GM19351 (cell line): ENCODE data around the gene CRB1.
"Not testable (repeated sequence)": the region's sequence is repeated elsewhere in the genome, so short reads cannot be mapped to it uniquely, and the experiment has no call there.

Experiments
- ATAC-seq: cut with Tn5 transposase; IDR thresholded peaks from one replicate; pipeline ENCODE4 v1.9.1; 2021; ENCODE audit warnings: mild to moderate bottlenecking, moderate library complexity; ENCODE audit not compliant: unreplicated experiment

Gene CRB1

GRCh38 chr1:197451381-197451780 lies 183.3 kb downstream of the CRB1 start:
- ATAC-seq = no peak

GRCh38 chr1:197453376-197454058 lies 185.5 kb downstream of the CRB1 start:
- ATAC-seq = no peak

GRCh38 chr1:197462539-197462938 lies 194.5 kb downstream of the CRB1 start:
- ATAC-seq = no peak

DNA sequence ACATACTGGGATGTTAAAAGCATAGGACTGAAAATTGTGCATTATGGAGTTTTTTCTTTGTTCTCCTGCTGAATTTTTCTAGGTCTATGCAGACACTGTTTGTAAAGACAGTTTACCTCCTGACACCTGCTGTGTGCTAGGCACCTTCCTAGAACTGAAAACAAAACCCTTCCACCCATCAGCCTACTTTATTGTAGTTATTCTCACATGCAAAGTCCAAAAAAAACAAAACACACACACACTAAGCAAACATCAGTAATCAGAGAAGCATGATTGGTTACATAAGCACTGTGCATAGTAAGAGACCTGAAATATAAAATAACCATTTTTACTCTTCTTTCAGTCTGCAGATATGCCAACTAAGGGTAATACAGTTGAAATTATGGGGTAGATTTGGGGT lies 195.1 kb downstream of the CRB1 start:
- no peak for ATAC-seq

DNA sequence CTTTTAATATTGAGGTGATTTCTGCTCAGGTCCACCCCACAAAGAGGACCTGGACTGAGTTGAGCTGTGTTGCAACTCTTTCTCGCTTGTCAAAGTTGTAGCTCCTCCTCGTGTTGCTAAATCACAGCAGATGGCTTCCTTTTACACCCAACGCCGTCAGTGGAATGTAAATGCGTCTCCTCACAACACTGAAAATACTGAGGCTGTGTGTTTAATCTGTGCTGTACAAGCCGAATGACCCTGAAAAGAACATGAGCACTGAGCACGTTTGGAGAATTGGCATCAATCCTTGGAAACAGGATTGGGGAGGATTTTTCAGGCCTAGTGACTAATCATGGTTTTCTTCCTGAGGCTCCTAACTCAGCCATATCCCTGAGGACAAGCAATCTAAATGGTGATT lies 196.0 kb downstream of the CRB1 start:
- ATAC-seq = no peak

DNA sequence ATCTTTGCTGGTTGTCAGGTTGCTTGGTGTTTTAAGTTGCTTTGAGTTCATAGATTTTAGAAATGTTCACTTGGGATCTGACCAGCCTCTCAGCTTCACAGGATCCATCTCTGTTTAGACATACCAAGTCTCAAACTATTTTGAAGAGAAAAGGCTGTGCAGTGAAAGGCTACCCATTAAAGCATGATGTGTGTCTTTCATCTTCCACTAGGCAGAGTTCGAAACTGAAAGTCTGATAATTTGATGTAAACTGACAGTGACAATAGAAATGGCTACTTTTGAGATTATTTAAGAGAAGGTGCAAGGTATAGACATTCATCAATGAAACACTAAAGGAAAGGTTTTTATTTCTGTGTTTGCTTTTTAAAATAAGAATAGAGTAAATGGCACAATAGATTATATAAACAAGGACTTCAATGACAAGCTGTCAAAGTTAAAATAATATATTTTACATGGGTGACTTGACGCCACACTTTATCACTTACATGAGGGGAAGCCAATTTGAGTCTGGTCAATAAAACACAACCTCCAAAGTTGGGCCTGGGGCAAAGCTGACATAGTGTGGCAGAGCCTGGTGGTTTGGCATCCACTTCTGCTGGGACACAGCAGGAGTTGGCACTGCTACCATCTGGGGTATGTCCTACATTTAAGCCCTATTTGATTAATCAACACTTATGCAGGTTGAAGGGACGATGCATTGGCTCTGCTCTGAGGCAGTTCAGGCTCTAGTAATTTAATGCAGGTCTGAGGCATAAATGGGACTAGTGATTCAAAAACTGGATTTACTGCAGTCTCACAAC lies 197.7 kb downstream of the CRB1 start:
- no peak for ATAC-seq

GRCh38 chr1:197466813-197467212 lies 198.8 kb downstream of the CRB1 start:
- no peak for ATAC-seq

DNA sequence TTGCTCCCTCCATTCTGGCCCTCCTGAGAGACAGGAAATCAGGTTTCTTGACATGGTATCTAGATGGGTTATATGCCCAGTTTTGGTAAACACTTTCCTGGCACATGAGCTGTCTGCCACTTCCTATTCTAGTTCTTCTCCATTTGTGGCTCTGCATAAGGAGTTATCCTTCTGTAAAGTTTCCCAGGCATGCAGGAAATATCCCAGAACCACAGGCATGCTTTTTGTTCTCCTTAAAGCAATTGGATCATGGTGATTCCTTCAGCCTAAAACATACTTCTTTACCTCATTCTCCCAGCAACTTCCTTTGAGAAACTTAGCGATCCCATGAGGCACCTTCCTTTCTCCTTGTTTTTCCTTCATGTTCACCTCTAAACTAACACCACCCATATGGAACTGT lies 199.8 kb downstream of the CRB1 start:
- ATAC-seq = no peak

DNA sequence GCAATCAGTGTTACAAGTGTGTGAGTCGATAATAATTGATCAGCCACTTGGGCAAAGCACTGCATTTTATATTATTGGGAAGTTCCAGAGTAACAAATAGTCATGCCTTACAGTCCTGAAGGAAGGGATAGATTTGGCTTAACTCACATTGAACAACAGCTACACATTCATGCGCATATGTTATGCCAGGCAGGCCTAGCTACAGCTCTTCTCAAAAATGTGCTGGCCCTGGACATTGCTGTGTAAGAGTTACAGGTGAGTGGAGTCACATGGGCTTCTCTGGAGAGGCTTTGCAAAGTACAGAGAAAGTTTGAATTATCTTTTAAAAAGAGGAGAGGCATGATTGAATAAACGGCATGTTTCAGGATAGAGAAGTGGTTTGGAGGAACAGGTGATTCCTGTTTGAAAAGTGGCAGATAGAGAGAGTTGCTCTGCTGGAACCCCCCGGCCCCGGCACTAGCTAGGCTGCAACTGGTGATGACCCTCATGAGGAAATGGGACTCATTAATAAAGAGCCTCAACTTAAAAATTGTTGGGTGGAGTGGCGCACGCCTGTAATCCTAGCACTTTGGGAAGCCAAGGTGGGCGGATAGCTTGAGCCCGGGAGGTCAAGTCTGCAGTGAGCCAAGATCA lies 200.6 kb downstream of the CRB1 start:
- no peak for ATAC-seq

DNA sequence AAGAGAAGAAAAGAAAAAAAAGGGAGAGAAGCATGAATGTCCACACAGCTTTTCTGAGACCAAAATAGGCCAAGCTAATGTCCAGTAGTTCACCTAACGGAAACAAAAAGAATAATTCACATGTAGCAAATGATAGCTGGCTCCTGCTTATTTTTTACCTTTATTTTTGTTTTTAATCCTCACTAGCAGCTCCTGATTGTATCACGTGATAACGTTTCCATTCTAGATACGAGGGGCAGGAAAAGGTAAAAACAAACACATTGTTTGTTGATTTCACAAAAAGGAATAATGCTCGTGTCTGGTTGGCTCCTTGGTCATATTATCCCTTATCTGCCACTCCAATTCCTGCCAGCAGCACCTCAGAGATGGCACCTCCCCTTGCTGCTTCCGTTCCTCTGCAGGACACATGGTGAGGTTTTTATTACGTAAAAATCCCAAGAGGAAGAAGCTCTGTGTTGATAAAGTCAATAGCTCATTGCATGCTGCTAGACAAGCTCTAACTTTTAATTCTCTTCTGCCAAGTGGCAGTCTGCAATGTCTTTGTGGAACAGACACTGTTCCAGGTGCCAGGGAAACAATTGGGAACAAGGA lies 201.7 kb downstream of the CRB1 start:
- ATAC-seq = no peak

GRCh38 chr1:197470330-197470729 lies 202.3 kb downstream of the CRB1 start:
- ATAC-seq = no peak

DNA sequence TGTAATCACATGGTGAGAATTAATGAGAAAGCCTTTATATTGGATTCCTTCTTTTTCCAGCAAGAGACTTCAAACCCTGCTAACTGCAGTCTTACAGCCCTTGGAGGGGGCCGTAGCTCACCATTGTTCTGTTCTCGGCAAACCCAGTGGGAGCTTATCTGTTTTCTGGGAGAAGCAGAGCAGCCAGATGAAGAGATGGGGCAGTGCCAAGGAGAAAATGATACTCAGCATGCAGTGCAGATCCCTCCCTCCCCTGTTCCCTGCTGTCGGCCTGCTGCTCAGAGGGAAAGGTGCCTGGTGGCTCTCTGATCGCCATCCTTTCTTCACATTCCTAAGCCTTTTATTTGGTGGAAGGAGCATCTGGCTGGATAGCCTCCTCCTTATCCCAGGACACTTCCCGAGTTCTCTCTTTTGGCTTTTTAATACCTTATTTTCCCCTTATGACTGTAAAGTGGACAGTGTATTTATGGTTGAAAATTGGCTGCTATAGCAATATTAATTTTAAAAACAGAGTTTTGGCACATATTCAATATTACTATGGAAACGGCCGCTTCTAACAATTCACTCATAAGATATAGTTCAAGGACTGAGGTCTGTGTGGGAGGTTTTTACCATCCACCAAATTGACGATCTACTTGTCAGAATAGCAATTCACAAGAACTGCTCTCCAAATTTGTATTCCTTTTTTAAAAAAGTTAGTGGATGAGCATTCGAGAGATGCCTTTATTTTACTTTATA lies 203.4 kb downstream of the CRB1 start:
- no peak for ATAC-seq

- no peak for ATAC-seq
These were observed 204.1 kb downstream of the CRB1 start for GRCh38 chr1:197472141-197472540.

DNA sequence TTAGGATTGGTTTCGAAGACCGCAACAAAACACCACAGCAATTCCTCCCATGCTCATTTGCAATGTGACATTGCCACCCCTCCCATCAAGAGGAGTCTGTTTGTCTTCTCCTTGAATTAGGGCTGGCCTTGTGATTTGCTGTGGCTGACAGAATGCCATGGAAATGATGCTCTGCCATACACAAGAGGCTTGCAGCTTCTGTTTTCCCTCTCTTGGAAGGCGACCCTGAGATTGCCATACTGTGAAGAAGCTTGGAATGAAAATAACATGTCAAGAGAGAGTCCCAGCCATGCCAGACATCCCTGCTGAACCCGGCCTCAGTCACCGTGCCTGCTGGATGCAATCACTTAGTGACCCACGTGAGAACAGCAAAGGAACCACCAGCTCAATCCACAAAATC lies 212.4 kb downstream of the CRB1 start:
- ATAC-seq = no peak

DNA sequence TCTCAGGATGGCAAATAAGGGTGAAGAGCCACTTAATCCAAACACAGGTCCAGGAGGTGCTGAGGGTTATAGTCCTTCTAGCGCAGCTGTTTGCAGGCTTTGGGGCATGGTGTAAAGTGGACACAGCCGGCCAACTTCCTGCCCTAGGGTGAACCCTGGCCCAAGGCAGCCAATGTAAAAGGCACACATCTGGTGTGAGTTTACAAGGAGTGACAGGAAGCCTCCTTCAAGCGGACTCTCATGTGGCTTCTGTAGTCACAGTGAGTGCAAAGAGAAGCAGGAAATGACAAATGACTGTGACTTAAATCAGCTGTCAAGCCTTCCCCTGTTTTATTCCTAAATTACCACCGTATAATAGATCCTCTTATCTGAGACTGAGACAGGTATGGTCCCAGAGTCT lies 213.0 kb downstream of the CRB1 start:
- ATAC-seq = peak; percentile 60

DNA sequence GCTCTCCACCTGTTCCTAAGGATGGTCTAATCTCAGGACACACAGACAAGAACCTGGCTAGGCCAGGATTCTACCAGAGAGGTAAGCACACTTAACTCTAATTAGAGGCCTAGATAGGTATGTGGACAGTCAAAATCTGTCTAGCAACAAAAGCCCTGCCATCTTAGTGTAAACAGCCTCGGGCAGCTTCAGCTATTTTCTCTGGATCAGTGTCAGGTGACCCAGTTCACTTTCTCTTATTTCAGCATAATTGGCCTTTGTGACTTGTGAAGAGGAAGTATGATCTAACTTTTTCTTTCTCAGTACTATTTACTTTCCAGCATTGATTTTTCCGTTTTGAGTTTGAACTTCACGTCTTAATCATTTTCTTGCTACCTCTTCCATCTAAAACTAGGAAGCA lies 217.7 kb downstream of the CRB1 start:
- no peak for ATAC-seq

GRCh38 chr1:197486946-197487345 lies 218.9 kb downstream of the CRB1 start:
- no peak for ATAC-seq

DNA sequence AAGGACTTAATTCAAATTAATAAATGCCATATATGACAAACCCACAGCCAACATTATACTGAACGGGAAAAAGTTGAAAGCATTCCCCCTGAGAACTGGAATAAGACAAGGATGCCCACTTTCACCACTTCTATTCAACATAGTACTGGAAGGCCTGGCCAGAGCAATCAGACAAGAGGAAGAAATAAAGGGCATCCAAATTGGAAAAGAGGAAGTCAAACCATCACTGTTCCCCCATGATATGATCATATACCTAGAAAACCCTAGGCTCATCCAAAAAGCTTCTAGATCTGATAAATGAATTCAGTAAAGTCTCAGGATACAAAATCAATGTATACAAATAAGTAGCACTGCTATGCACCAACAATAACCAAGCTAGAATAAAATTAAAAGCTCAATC lies 223.5 kb downstream of the CRB1 start:
- ATAC-seq = not testable (repeated sequence)

- no peak for ATAC-seq
These were observed 228.7 kb downstream of the CRB1 start for GRCh38 chr1:197496722-197497121.

DNA sequence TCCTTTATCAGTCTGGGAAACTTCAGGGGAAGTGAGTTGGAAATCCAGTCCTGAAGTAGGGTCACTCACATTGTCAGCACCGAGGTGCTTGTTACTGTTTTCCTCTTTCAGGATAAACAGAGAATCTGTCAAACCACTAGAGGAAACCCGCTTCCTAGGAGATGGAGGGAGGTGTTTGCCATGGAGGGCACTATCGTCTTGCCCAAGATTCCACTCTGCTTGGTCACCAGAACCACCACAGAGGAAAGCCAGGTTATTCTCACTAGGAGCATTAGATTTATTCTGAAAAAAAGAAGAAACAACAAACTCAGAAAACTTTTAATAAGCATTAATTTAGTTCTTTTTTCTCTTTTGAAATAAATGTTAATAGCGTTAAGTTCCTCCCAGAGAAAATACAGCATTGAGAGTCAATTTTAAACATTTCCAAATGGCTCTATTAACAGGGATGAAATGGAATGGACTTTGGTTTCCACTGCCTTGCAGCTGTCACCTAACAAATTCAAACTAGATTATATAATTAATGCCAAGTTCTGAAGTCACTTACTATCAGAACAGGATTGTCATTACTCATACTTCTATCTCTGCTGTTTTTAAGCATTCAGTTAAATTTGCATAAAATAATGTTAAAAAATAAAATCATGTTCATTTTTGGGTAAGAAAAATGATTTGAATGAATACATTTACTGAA lies 242.8 kb downstream of the CRB1 start:
- ATAC-seq = no peak
